Esophagus (tissue), 2 donors: Measurements from ENCODE around the gene HOXD12. TPM values are rescaled to one million over a fixed set of nuclear protein-coding genes. Genes with fewer than 3 reads are reported as not detected.

Source experiments
- H3K27ac ChIP-seq, 2 donors: one replicate each; pipeline ENCODE4 v1.5.1; 2013; ENCODE audit warnings: low read depth in 2 of 2, mild to moderate bottlenecking in 2 of 2, inconsistent platforms in 1 of 2, low read length in 1 of 2, moderate library complexity in 1 of 2
- H3K27me3 ChIP-seq, 2 donors: one replicate each; pipeline ENCODE4 v1.6.1; 2013; ENCODE audit warnings: low read length in 2 of 2, control low read depth in 1 of 2, mild to moderate bottlenecking in 1 of 2; ENCODE audit not compliant: insufficient read depth in 2 of 2, control insufficient read depth in 1 of 2
- H3K36me3 ChIP-seq, 2 donors: one replicate each; pipeline ENCODE4 v1.6.1; 2013; ENCODE audit warnings: low read length in 1 of 2; ENCODE audit not compliant: control insufficient read depth in 2 of 2, insufficient read depth in 2 of 2
- H3K4me1 ChIP-seq, 2 donors: one replicate each; pipeline ENCODE4 v1.6.1; 2013; ENCODE audit warnings: low read length in 1 of 2; ENCODE audit not compliant: control insufficient read depth in 2 of 2, insufficient read depth in 2 of 2
- H3K4me3 ChIP-seq, 2 donors: one replicate each; pipeline ENCODE4 v1.5.1; 2013; ENCODE audit warnings: low read length in 2 of 2, mild to moderate bottlenecking in 2 of 2, low read depth in 1 of 2, moderate library complexity in 1 of 2
- H3K9me3 ChIP-seq, 2 donors: one replicate each; pipeline ENCODE4 v1.6.1; 2013; ENCODE audit warnings: mild to moderate bottlenecking in 2 of 2, low read depth in 1 of 2, low read length in 1 of 2, moderate library complexity in 1 of 2; ENCODE audit not compliant: control insufficient read depth in 2 of 2, insufficient read depth in 1 of 2
- WGBS, 2 donors: extraction: QIAGEN DNeasy Blood & Tissue Kit; methylation state at CpG; one replicate each; pipeline ENCODE4 v1.1.7; 2013; 5-methylcytosine and 5-hydroxymethylcytosine counted together
- polyA plus RNA-seq, 2 donors: library from polyadenylated mRNA; stranded (reverse); fragments of 200-250 nt; gene quantifications; one replicate each; pipeline ENCODE4 v1.2.3, GENCODE V29; 2013
- donor health status: healthy with polysubstance abuse.
- donor health status: Bipolar disorder and iron deficiency.

Gene HOXD12
- polyA plus RNA-seq, 2 donors = not detected

DNA sequence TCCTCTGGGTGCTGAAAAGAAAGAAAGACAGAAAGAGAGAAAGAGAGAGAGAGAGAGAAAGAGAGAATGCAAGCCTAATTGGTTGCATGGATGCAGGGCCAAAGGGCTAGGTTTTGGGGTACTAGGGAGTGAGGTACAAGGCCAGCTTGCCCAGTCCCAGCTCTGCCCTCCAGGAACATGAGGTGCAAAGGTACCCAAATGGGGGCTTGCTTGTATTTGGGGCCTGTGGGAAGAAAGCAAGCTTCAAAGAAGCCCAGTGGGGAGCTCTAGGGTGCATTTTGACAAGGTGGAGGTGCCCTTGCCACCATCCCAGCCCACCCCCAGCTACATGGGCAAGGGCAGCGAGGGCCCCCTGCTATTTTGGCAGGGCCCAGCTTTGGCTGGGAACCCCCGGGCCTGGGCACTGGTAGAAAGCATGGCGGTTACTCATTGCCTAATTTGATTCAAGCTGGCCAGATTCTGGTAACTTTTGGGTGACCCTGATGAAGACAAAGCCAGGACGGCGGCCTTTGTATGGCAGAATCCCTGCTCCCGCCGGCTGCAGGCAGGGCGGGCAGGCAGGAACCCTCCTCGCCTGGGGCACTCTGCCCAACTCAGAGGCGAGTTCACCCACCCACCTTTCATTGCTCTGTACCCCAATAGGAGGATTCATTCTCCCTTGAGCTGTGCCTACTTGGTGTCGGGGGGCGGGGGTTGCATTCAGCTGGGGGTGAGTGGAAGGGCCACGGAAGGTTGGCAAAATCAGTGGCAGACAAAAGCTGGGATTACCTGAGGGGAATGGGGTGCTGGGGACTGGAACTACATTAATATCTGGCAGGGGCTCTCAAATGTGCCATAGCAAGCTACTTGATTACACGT lies 51.2 kb downstream of the HOXD12 start:
- H3K27me3 ChIP-seq = peaks cover 4 to 44% of the 10 kb centered on the region in 2 donors

DNA sequence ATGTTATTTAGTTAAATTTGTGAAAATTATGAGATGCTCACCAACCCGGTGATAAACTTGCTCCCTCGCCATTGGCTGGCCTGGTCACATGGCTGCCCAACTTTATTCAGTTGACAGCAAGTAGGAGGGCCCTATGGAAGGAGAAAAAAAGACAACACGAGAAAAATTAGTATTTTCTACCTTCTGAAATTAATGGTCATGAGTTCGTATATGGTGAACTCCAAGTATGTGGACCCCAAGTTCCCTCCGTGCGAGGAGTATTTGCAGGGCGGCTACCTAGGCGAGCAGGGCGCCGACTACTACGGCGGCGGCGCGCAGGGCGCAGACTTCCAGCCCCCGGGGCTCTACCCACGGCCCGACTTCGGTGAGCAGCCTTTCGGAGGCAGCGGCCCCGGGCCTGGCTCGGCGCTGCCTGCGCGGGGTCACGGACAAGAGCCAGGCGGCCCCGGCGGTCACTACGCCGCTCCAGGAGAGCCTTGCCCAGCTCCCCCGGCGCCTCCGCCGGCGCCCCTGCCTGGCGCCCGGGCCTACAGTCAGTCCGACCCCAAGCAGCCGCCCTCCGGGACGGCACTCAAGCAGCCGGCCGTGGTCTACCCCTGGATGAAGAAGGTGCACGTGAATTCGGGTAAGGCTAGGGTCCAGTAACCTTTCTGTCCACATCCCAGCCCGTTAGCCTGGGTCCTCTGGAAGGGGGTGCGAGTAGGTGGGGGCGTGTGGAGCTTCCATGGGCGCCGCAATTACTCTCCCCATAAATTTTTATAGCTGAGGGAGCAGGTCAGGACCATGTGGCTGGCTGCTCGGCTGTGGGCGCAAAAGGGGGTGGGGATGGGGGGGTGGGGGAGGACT lies 52.1 kb downstream of the HOXD12 start, which contains the start of gene HOXD4:
HOXD4 (plus strand) TSS at position 109 of the 846 bp plus-strand sequence; CDS start at position 193, 84 bp downstream.
- Histone ChIP-seq H3K9me3 (peaks cover 2 to 12% of the 10 kb centered on the region in 2 donors), H3K4me3 (peak within 1 kb of the TSS in 1 of 2 donors; percentile 7), H3K27ac (no peak within 1 kb of the TSS), H3K27me3 (peaks cover 4 to 44% of the 10 kb centered on the region in 2 donors), H3K4me1 (peaks cover 0 to 3% of the 10 kb centered on the region in 2 donors), H3K36me3 (no peaks in the 10 kb centered on the region)
- WGBS, 2 donors = 14 to 18% methylated on average over 50 to 55 of the region's 55 CpGs

More for the DNA sequence above, 51.2 kb downstream of the HOXD12 start:
- WGBS, 2 donors = 37 to 53% methylated on average over 14 of the region's 14 CpGs
- no peak overlapping the region for H3K4me3 ChIP-seq
- H3K9me3 ChIP-seq = peaks cover 2 to 12% of the 10 kb centered on the region in 2 donors
- peaks cover 0 to 3% of the 10 kb centered on the region in 2 donors for H3K4me1 ChIP-seq
- H3K36me3 ChIP-seq = no peaks in the 10 kb centered on the region
- H3K27ac ChIP-seq = no peak overlapping the region

Other genes with a start within 250 kb of the HOXD12 start
- gene LNPK, start 97.5 kb upstream of the HOXD12 start, polyA plus RNA-seq = 1 to 10 TPM; 5.9 to 6.0 TPM
- not detected for gene EVX2, start 15.8 kb upstream of the HOXD12 start, polyA plus RNA-seq
- gene HOXD13, start 7.1 kb upstream of the HOXD12 start, polyA plus RNA-seq = not detected
- under 1 TPM in 1 of 2 donors, not detected in 1; 0.08 TPM for gene HOXD11, start 7.5 kb downstream of the HOXD12 start, polyA plus RNA-seq
- gene HOXD10, start 17.0 kb downstream of the HOXD12 start, polyA plus RNA-seq = under 1 TPM; 0.18 to 0.31 TPM
- gene HOXD9, start 22.9 kb downstream of the HOXD12 start, polyA plus RNA-seq = 1 to 10 TPM in 1 of 2 donors, under 1 TPM in 1; 0.99 to 2.4 TPM
- gene HOXD8, start 29.9 kb downstream of the HOXD12 start, polyA plus RNA-seq = 1 to 10 TPM; 1.0 to 1.3 TPM
- gene HOXD4, start 51.8 kb downstream of the HOXD12 start, polyA plus RNA-seq = 1 to 10 TPM in 1 of 2 donors, under 1 TPM in 1; 0.61 to 1.0 TPM
- under 1 TPM; 0.35 to 0.77 TPM for gene HOXD3, start 57.5 kb downstream of the HOXD12 start, polyA plus RNA-seq
- gene HOXD1, start 88.9 kb downstream of the HOXD12 start, polyA plus RNA-seq = under 1 TPM; 0.21 to 0.43 TPM
- 10 to 100 TPM; 43.1 to 45.4 TPM for gene MTX2, start 169.6 kb downstream of the HOXD12 start, polyA plus RNA-seq